Thyroid gland (tissue), 4 donors: Measurements from ENCODE around the gene L3MBTL4. TPM values are rescaled to one million over a fixed set of nuclear protein-coding genes. Genes with fewer than 3 reads are reported as not detected.

Experiments used
- DNase-seq, 2 donors: peaks; one replicate each; pipeline ENCODE4 v3.0.0-alpha.2; 2019
- H3K27ac ChIP-seq, 3 donors: fragments of 200-600 bp; sonication (generic); 1 replicate in 2 of 3; 2 replicates in 1 of 3; pipeline ENCODE4 v1.5.1; 2016 to 2019; ENCODE audit warnings: mild to moderate bottlenecking in 1 of 3, moderate library complexity in 1 of 3
- H3K27me3 ChIP-seq: fragments of 200-600 bp; sonication (generic); one replicate; pipeline ENCODE4 v1.5.1; 2019
- H3K36me3 ChIP-seq, 2 donors: fragments of 200-600 bp; sonication (generic); one replicate each; pipeline ENCODE4 v1.5.1; 2016 to 2019
- H3K4me1 ChIP-seq, 2 donors: fragments of 200-600 bp; sonication (generic); one replicate each; pipeline ENCODE4 v1.5.1; 2017 to 2019
- H3K4me3 ChIP-seq, 3 donors: fragments of 200-600 bp; sonication (generic); replicated peaks in 1 of 3; 1 replicate in 2 of 3; 2 replicates in 1 of 3; pipeline ENCODE4 v1.5.1; 2016; ENCODE audit warnings: mild to moderate bottlenecking in 1 of 3
- H3K9me3 ChIP-seq: fragments of 200-600 bp; sonication (generic); one replicate; pipeline ENCODE4 v1.5.1; 2017
- CTCF ChIP-seq, 6 experiments: fragments of 200-600 bp in 3 of 6; fragments of 450-650 bp in 3 of 6; sonication (generic) in 3 of 6; IDR thresholded peaks; one replicate each; pipeline ENCODE4 v1.5.1; 2016 to 2019; ENCODE audit warnings: antibody characterized with exemption in 6 of 6, mild to moderate bottlenecking in 2 of 6, inconsistent platforms in 1 of 6, moderate library complexity in 1 of 6
- POLR2A ChIP-seq, 2 donors: fragments of 450-650 bp; IDR thresholded peaks; one replicate each; pipeline ENCODE4 v1.6.1; 2017; ENCODE audit warnings: antibody characterized with exemption in 2 of 2, mild to moderate bottlenecking in 2 of 2, moderate library complexity in 1 of 2
- WGBS, 2 donors: methylation state at CpG; one replicate each; pipeline ENCODE4 v1.1.5; 2017; 5-methylcytosine and 5-hydroxymethylcytosine counted together
- intact Hi-C: fragments of 100-400 bp; cut with DNase I; formaldehyde crosslinking; loops from one replicate; pipeline ENCODE4 v1.15.1; 2023
- total RNA-seq, 4 donors: library from RNA; depleted of rRNA; stranded (reverse); fragments of >200 nt; gene quantifications; one replicate each; pipeline ENCODE4 v1.2.3, GENCODE V29; 2016

The L3MBTL4 gene
- total RNA-seq, 4 donors from 2014 or later: 15.2 to 37.1 (median 24.3) TPM

GRCh38 chr18:6406910-6407470 is 7.7 kb downstream of the L3MBTL4 start:
- Histone ChIP-seq H3K4me3 (no peak overlapping the region), H3K36me3 (no peaks in the 10 kb centered on the region), H3K4me1 (peaks cover 18 to 22% of the 10 kb centered on the region in 2 donors), H3K9me3 (no peaks in the 10 kb centered on the region), H3K27ac (peak overlapping the region in 1 of 3 donors; percentile 18), H3K27me3 (no peaks in the 10 kb centered on the region)
- no peak for DNase-seq
- no peak for TF ChIP-seq POLR2A (IDR thresholded peaks at IDR 0.05)
- no peak for TF ChIP-seq CTCF (IDR thresholded peaks at IDR 0.05)
- intact Hi-C loops: no loop called here
- 75 to 82% methylated on average over 8 of the region's 8 CpGs for WGBS, 2 donors

- 63 to 69% methylated on average over 10 of the region's 10 CpGs for WGBS, 2 donors
- no peak for DNase-seq
- Histone ChIP-seq H3K4me3 (no peak overlapping the region), H3K4me1 (peaks cover 18 to 22% of the 10 kb centered on the region in 2 donors), H3K36me3 (no peaks in the 10 kb centered on the region), H3K27ac (peak overlapping the region in 2 of 3 donors; percentile 18 to 59), H3K9me3 (no peaks in the 10 kb centered on the region), H3K27me3 (no peaks in the 10 kb centered on the region)
- intact Hi-C loops: no loop called here
- TF ChIP-seq POLR2A (IDR thresholded peaks at IDR 0.05): no peak
- TF ChIP-seq CTCF (IDR thresholded peaks at IDR 0.05): no peak
Observed at GRCh38 chr18:6406075-6406909, 8.4 kb downstream of the L3MBTL4 start.

- no peak for DNase-seq
- intact Hi-C loops: no loop called here
- 78 to 87% methylated on average over 11 of the region's 11 CpGs for WGBS, 2 donors
Observed at GRCh38 chr18:6405237-6406074, 9.3 kb downstream of the L3MBTL4 start.

GRCh38 chr18:6404834-6405233 is 9.9 kb downstream of the L3MBTL4 start:
- TF ChIP-seq POLR2A (IDR thresholded peaks at IDR 0.05) (no peak), CTCF (IDR thresholded peaks at IDR 0.05) (no peak)
- 88 to 89% methylated on average over 5 of the region's 5 CpGs for WGBS, 2 donors
- H3K4me1 ChIP-seq: peaks cover 18 to 22% of the 10 kb centered on the region in 2 donors
- H3K36me3 ChIP-seq: no peaks in the 10 kb centered on the region
- H3K27ac ChIP-seq: peak overlapping the region in 2 of 3 donors; percentile 59 to 74
- no peaks in the 10 kb centered on the region for H3K27me3 ChIP-seq
- H3K9me3 ChIP-seq: no peaks in the 10 kb centered on the region
- H3K4me3 ChIP-seq: no peak overlapping the region
- intact Hi-C loops: no loop called here
- no peak for DNase-seq

More at GRCh38 chr18:6405237-6406074, 9.3 kb downstream of the L3MBTL4 start:
- H3K36me3 ChIP-seq: no peaks in the 10 kb centered on the region
- H3K4me1 ChIP-seq: peaks cover 18 to 22% of the 10 kb centered on the region in 2 donors
- H3K4me3 ChIP-seq: no peak overlapping the region
- H3K27me3 ChIP-seq: no peaks in the 10 kb centered on the region
- TF ChIP-seq CTCF (IDR thresholded peaks at IDR 0.05) (no peak), POLR2A (IDR thresholded peaks at IDR 0.05) (no peak)
- H3K9me3 ChIP-seq: no peaks in the 10 kb centered on the region
- H3K27ac ChIP-seq: peak overlapping the region; percentile 13 to 74 (median 59)
